ENCODE data around the gene TNRC6B. TPM values are rescaled to one million over a fixed set of nuclear protein-coding genes. Genes with fewer than 3 reads are reported as not detected.

The TNRC6B gene
- total RNA-seq, 1 donor from 2014 or later, result 62.0 TPM

DNA sequence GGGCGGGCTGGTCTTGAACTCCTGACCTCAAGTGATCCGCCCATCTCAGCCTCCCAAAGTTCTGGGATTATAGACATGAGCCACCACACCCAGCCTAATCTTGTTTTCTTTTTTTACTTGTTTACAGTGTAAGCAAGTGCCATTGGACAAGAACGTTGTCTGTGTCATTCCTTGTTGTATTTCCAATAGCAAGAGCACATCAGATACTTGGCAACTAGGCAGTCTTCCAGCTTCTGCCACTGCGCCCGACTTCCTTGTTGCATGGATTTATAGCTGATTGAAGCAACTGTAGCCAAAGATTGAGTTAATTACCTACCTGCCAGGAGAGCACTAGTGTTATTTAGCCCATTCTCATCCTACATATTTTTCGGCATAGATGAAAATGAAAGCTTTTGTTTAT lies 189.6 kb downstream of the TNRC6B start:
- H3K4me3 Mint-ChIP-seq (ENCODE audit: unreplicated experiment), result no peak overlapping the region
- peaks cover 2% of the 10 kb centered on the region for H3K9me3 Mint-ChIP-seq (ENCODE audit: unreplicated experiment)
- no peaks in the 10 kb centered on the region for H3K36me3 Mint-ChIP-seq (ENCODE audit: unreplicated experiment)
- peaks cover 6% of the 10 kb centered on the region for H3K4me1 Mint-ChIP-seq (ENCODE audit: low read depth, unreplicated experiment)
- DNase-seq, result no peak
- TF ChIP-seq, protein P1, sequence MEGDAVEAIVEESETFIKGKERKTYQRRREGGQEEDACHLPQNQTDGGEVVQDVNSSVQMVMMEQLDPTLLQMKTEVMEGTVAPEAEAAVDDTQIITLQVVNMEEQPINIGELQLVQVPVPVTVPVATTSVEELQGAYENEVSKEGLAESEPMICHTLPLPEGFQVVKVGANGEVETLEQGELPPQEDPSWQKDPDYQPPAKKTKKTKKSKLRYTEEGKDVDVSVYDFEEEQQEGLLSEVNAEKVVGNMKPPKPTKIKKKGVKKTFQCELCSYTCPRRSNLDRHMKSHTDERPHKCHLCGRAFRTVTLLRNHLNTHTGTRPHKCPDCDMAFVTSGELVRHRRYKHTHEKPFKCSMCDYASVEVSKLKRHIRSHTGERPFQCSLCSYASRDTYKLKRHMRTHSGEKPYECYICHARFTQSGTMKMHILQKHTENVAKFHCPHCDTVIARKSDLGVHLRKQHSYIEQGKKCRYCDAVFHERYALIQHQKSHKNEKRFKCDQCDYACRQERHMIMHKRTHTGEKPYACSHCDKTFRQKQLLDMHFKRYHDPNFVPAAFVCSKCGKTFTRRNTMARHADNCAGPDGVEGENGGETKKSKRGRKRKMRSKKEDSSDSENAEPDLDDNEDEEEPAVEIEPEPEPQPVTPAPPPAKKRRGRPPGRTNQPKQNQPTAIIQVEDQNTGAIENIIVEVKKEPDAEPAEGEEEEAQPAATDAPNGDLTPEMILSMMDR (IDR thresholded peaks at IDR 0.05; ENCODE audit: partially characterized antibody, unreplicated experiment), result no peak
- no peak overlapping the region for H3K27ac Mint-ChIP-seq (ENCODE audit: unreplicated experiment)
- no peaks in the 10 kb centered on the region for H3K27me3 Mint-ChIP-seq (ENCODE audit: unreplicated experiment)

- no peaks in the 10 kb centered on the region for H3K27me3 Mint-ChIP-seq (ENCODE audit: unreplicated experiment)
- H3K27ac Mint-ChIP-seq (ENCODE audit: unreplicated experiment), result no peak overlapping the region
- H3K9me3 Mint-ChIP-seq (ENCODE audit: unreplicated experiment), result peaks cover 2% of the 10 kb centered on the region
- H3K4me3 Mint-ChIP-seq (ENCODE audit: unreplicated experiment), result peak overlapping the region; percentile 3
- DNase-seq, result no peak
- H3K4me1 Mint-ChIP-seq (ENCODE audit: low read depth, unreplicated experiment), result peaks cover 6% of the 10 kb centered on the region
- TF ChIP-seq, protein P1 (IDR thresholded peaks at IDR 0.05; ENCODE audit: partially characterized antibody, unreplicated experiment), result no peak
- H3K36me3 Mint-ChIP-seq (ENCODE audit: unreplicated experiment), result no peaks in the 10 kb centered on the region
Observed at GRCh38 chr22:40368016-40368415, 190.3 kb downstream of the TNRC6B start.

GRCh38 chr22:40368836-40369235 lies 191.1 kb downstream of the TNRC6B start:
- no peak for DNase-seq
- H3K4me1 Mint-ChIP-seq (ENCODE audit: low read depth, unreplicated experiment), result peaks cover 6% of the 10 kb centered on the region
- no peak overlapping the region for H3K27ac Mint-ChIP-seq (ENCODE audit: unreplicated experiment)
- no peaks in the 10 kb centered on the region for H3K27me3 Mint-ChIP-seq (ENCODE audit: unreplicated experiment)
- peaks cover 2% of the 10 kb centered on the region for H3K9me3 Mint-ChIP-seq (ENCODE audit: unreplicated experiment)
- H3K4me3 Mint-ChIP-seq (ENCODE audit: unreplicated experiment), result no peak overlapping the region
- no peaks in the 10 kb centered on the region for H3K36me3 Mint-ChIP-seq (ENCODE audit: unreplicated experiment)
- TF ChIP-seq, protein P1 (IDR thresholded peaks at IDR 0.05; ENCODE audit: partially characterized antibody, unreplicated experiment), result no peak

DNA sequence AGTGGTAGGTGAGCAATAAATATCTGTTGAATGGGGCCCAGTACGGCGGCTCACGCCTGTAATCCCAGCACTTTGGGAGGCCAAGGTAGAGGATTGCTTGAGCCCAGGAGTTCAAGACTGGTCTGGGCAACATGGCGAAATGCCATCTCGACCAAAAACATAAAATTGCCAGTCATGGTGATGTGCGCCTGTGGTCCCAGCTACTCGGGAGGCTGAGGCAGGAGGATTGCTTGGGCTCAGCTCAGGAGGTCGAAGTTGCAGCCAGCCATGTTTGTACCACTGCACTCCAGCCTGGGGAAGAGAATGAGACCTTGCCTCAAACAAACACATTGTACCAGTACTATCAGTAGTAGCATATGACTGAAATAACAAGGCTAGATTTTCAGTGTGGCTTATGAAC lies 196.8 kb downstream of the TNRC6B start:
- H3K36me3 Mint-ChIP-seq (ENCODE audit: unreplicated experiment), result no peaks in the 10 kb centered on the region
- H3K4me3 Mint-ChIP-seq (ENCODE audit: unreplicated experiment), result no peak overlapping the region
- peaks cover 2% of the 10 kb centered on the region for H3K9me3 Mint-ChIP-seq (ENCODE audit: unreplicated experiment)
- no peak overlapping the region for H3K27ac Mint-ChIP-seq (ENCODE audit: unreplicated experiment)
- H3K27me3 Mint-ChIP-seq (ENCODE audit: unreplicated experiment), result no peaks in the 10 kb centered on the region
- peaks cover 2% of the 10 kb centered on the region for H3K4me1 Mint-ChIP-seq (ENCODE audit: low read depth, unreplicated experiment)
- TF ChIP-seq, protein P1 (IDR thresholded peaks at IDR 0.05; ENCODE audit: partially characterized antibody, unreplicated experiment), result no peak
- DNase-seq, result no peak

DNA sequence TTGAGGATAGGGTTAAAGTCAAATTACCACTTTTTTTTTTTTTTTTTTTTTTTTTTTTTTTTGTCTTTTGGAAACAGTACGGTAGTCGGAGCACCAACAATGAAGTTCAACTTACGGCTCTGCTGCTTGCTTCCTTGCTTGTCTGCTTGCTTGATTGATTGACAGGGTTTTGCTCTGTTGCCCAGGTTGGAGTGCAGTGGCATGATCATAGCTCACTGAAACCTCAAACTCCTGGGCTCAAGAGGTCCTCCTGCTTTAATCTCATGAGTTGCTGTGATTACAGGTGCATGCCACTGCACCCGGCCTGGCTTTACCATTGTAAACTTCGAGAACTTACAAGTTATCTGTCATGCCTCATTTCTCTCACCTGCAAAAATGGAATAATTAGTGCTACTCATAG lies 198.4 kb downstream of the TNRC6B start:
- H3K9me3 Mint-ChIP-seq (ENCODE audit: unreplicated experiment), result peaks cover 2% of the 10 kb centered on the region
- no peak overlapping the region for H3K27ac Mint-ChIP-seq (ENCODE audit: unreplicated experiment)
- H3K27me3 Mint-ChIP-seq (ENCODE audit: unreplicated experiment), result no peaks in the 10 kb centered on the region
- H3K36me3 Mint-ChIP-seq (ENCODE audit: unreplicated experiment), result no peaks in the 10 kb centered on the region
- no peak overlapping the region for H3K4me3 Mint-ChIP-seq (ENCODE audit: unreplicated experiment)
- peaks cover 2% of the 10 kb centered on the region for H3K4me1 Mint-ChIP-seq (ENCODE audit: low read depth, unreplicated experiment)
- DNase-seq, result no peak
- TF ChIP-seq, protein P1 (IDR thresholded peaks at IDR 0.05; ENCODE audit: partially characterized antibody, unreplicated experiment), result no peak

Measured in glutamatergic neuron (in vitro differentiated cells).